ENCODE results near the gene CFAP45.
"Not testable (repeated sequence)": the region's sequence is repeated elsewhere in the genome, so short reads cannot be mapped to it uniquely, and the experiment has no call there.

Gene CFAP45

GRCh38 chr1:159904036-159904435, 4.1 kb upstream of the CFAP45 start:
- DNase-seq (ENCODE audit: low read depth), result not testable (repeated sequence)

GRCh38 chr1:159902541-159902940, 2.6 kb upstream of the CFAP45 start:
- no peak for DNase-seq (ENCODE audit: low read depth)

DNA sequence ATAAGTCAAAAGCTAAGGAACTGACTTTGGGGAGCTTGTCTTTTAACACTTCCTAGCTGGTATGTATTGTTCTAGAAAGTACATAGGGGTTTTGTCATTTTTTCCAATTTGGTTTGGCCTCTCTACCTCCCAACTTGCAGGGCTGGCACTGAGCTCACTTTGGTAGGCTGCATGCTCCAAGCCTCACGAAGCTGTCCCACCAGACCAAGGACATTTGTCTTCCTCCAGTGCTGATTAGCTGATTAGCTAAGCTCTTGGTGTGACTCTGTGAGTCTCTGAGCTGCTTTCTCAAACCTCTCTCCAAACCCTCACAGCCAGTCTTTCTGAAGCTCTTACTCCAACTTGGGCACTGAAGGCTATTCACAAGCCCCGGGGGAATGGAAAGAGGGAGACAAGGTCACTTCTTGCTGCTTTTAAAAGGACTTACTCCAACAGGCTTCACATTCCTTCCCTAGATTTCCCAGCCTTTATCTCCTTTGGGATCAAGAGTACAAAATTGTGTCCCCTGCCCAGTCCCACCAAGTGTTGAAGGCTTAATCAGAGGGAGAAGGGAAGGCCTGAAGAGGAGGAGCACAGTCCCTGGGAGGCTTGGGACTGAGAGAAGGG, 893 bp upstream of the CFAP45 start:
- DNase-seq (ENCODE audit: low read depth), result no peak

- not testable (repeated sequence) for DNase-seq (ENCODE audit: low read depth)
Observed at GRCh38 chr1:159899634-159900033, 331 bp downstream of the CFAP45 start.

DNA sequence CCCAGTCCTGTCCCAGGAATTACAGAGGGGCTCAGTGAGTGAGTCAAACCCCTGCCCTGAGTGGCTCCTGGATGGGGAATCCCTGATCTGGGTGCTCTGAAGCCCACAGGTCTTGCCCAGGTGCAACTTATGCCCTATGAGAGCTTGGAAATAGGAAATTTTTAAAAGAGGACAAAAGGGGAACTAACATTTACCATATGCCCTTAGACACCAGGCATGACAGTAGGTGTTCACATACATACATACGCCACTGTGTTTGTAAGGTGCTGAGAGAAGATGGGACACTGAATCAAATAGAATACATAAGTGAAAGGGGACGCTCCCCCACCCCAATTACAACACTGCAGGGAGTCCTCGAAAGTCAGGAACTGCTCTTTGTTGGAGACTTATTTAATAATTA, 1.4 kb downstream of the CFAP45 start:
- no peak for DNase-seq (ENCODE audit: low read depth)

- DNase-seq (ENCODE audit: low read depth), result no peak
Observed at GRCh38 chr1:159897962-159898361, 2.0 kb downstream of the CFAP45 start.

DNA sequence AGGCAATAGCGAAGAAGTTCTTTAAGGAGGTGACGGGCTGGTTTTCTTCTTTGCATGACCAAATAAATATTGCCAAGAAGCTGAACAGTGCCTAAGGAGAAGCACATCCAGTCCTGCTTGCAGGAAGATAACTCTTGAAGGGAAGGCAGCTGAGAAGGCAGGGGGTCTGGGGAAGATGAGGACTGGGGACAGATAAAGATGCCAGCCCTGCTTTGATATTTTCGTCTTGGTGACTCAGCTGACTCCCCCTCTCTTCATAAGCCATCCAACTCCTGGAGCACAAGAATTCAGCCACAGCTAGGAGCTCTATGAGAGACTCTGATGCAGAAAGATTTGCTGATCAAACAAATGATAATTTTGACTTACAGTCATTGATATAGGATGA, 3.4 kb downstream of the CFAP45 start:
- no peak for DNase-seq (ENCODE audit: low read depth)

DNA sequence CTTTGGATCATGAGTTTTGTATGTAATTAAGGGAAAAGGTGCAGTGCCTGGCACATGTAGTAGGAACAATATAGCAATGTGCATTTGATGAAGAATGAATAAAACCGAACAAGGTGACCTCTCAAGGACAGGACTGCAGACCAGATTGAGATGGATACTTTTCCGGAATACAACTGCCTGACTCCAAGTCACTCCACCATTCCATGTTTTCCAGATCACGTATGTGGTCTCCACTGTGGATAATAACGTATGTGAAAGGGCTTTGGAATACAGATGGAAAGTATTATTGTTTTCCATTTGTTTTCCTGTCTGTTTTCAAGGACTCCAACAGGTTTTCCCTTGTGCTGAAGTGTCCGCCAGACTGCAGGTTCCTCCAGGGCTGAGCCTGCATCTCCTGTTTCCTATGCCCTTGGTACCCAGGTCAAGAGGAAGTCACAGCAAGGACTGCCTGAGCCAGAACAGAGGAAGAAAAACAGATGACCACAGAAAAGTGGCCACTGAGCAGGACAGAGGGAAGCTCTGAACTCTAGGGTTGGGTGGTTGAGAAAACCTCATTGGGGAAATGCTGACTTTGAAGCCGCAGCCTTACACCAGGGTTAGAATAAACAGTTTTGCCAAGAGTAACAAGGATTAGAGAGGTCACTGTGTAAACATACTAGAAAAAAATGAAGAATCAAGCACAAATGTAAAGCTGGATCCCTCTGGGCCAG, 4.0 kb downstream of the CFAP45 start:
- DNase-seq (ENCODE audit: low read depth), result no peak

DNA sequence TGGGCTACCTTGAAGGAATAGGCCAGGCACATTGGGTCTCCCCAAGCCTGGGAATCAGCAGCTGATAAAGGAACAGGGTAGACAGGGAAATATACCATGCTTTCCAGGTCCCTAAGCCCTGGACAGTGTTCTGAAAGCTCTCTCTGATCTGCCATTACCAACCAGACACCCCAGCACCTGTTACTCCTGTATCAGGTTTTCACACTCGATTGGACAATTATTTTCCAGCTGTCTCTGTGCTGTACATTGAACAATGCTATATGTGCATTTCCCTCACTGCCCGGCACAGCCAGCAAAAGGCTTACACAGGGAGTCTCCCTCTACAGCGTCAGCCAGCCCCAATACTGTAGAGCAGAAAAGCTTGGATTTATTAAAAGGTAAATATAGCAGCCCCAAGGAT, 4.7 kb downstream of the CFAP45 start:
- DNase-seq (ENCODE audit: low read depth), result no peak

DNA sequence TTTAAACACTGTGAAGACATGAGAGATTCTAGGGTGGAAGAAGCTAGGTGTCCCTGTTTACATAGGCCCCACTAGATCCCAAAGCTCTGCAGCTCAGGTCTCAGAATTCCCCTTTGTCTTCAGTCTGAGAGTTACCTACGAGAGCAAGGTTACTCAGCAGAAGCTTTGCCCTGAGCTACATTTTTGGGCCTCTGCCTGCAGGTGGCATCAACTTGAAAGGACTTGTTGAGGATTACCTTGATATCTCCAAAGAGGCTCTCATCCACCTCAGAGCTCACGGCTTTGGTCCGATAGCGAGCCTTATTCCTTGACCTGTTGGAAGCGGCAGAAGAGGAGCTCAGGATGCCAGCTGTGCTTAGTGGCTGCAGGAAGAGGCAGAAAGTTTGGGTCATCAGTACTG, 7.0 kb downstream of the CFAP45 start:
- no peak for DNase-seq (ENCODE audit: low read depth)

GRCh38 chr1:159891275-159892157, 8.4 kb downstream of the CFAP45 start:
- peak; percentile 71 for DNase-seq (ENCODE audit: low read depth)

DNA sequence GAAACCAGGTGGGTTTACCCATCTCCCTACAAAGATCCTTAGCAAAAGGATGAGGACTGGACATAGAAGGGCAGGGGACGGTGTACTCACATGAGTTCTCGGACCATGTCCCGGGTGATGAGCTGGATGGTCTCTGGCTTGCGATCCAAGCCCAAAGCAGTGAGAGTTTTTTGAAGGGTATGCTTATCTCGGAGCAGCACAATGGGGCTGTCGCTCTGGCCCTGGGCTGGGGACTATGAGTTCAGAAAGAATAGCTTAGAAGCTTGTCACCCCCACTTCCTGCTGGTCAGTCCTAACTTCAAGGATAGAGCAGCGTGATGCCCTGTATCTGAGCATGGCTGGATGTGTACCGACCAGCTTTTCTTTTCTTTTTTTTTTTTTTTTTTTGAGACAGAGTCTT, 9.6 kb downstream of the CFAP45 start:
- no peak for DNase-seq (ENCODE audit: low read depth)

DNA sequence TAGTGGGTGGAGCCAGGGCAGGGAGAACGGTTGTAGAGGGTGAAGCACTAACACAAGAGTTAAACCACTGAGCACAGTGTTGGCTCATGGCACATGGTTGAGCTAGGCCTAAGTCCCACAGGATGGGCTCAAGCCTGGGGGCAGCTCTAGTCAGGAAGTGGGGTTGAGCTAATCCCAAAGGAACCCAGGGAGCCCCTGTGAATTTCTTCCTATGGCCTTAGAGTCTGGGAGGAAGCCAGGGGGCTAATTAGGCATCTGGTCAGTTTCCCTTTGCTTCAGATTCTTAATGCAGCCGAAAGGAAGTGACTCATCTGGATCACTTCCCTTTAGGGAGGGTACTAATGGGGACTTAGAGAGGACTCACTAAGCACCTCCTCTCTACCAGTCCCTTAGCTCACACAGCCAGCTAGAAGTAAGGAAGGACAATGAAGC, 10.1 kb downstream of the CFAP45 start:
- peak; percentile 75 for DNase-seq (ENCODE audit: low read depth)

DNA sequence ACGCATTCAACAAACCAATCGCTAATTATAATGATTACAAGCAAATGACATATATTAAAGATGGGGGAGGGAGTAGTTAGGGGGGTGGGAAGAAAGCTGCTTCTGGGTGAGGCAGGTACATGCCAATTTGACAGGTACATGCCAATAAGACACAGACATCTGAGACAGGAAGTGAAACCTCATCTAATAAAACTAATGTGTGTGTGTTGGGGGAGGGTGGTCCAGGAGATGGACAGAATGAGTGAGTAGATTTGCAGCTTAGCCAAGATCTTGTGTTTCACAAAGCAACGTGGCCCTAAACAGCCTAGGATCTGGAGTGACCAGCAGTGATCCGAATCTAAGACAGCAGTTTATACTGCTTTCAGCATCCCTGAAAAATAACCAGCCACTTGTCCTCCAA, 10.8 kb downstream of the CFAP45 start:
- no peak for DNase-seq (ENCODE audit: low read depth)

GRCh38 chr1:159884296-159884695, 15.7 kb downstream of the CFAP45 start:
- DNase-seq (ENCODE audit: low read depth), result no peak

DNA sequence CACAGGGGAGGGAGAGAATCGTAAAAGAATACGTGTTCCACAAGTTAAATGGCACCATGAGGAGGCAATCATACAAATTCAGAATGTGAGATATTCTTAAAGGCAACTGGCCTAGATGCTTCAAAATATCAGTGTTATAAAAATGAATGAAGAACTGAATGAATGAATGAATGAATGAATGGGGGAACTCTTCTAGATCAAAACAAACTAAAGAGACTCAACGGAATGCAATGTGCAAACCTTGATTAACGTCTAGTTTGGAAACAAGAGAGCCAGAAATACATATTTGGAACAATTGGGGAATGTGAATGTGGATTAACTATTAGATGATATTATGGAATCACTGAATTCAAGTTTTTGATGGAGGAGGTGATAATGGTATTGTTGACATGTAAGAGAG, 16.8 kb downstream of the CFAP45 start:
- no peak for DNase-seq (ENCODE audit: low read depth)

- no peak for DNase-seq (ENCODE audit: low read depth)
Observed at GRCh38 chr1:159882527-159882862, 17.5 kb downstream of the CFAP45 start.

- DNase-seq (ENCODE audit: low read depth), result peak; percentile 89
Observed at GRCh38 chr1:159881622-159882526, 18.1 kb downstream of the CFAP45 start.

GRCh38 chr1:159880430-159880829, 19.5 kb downstream of the CFAP45 start:
- no peak for DNase-seq (ENCODE audit: low read depth)

GRCh38 chr1:159879977-159880376, 20.0 kb downstream of the CFAP45 start:
- DNase-seq (ENCODE audit: low read depth), result no peak

- no peak for DNase-seq (ENCODE audit: low read depth)
Observed at GRCh38 chr1:159879136-159879535, 20.8 kb downstream of the CFAP45 start.
